Thoracic aorta (tissue), 2 donors: ENCODE data around the gene DLG5. TPM values are rescaled to one million over a fixed set of nuclear protein-coding genes. Genes with fewer than 3 reads are reported as not detected.

Experiments
- ATAC-seq: fragments of 150-250 bp; one replicate; pipeline ENCODE4 v1.8.0; 2017; ENCODE audit warnings: low read depth; ENCODE audit not compliant: insufficient number of reproducible peaks, low FRiP score
- DNase-seq: peaks from one replicate; pipeline ENCODE4 v3.0.0-alpha.2; 2020; ENCODE audit warnings: low spot score
- H3K27ac ChIP-seq, 2 donors: fragments of 200-600 bp; sonication (generic); 1 replicate in 1 of 2; 2 replicates in 1 of 2; pipeline ENCODE4 v1.5.1; 2016; ENCODE audit warnings: mild to moderate bottlenecking in 2 of 2, moderate library complexity in 2 of 2
- H3K27me3 ChIP-seq: fragments of 200-600 bp; sonication (generic); replicated peaks from 2 replicates; pipeline ENCODE4 v1.6.0; 2016; ENCODE audit warnings: mild to moderate bottlenecking; ENCODE audit not compliant: insufficient read depth
- H3K36me3 ChIP-seq: fragments of 200-600 bp; sonication (generic); one replicate; pipeline ENCODE4 v1.5.1; 2016
- H3K4me1 ChIP-seq, 2 donors: fragments of 200-600 bp; sonication (generic); 1 replicate in 1 of 2; 2 replicates in 1 of 2; pipeline versions ENCODE4 v1.5.1 to v1.6.0; 2016; ENCODE audit warnings: low read depth in 2 of 2, mild to moderate bottlenecking in 1 of 2; ENCODE audit not compliant: control insufficient read depth in 1 of 2
- H3K4me3 ChIP-seq: fragments of 200-600 bp; sonication (generic); 2 replicates; pipeline ENCODE4 v1.5.1; 2016; ENCODE audit warnings: mild to moderate bottlenecking
- H3K9me3 ChIP-seq: fragments of 200-600 bp; sonication (generic); 2 replicates; pipeline ENCODE4 v1.5.1; 2016
- CTCF ChIP-seq: fragments of 200-600 bp; sonication (generic); IDR thresholded peaks from one replicate; pipeline ENCODE4 v1.5.1; 2019; ENCODE audit warnings: antibody characterized with exemption
- total RNA-seq, 2 donors: library from RNA; depleted of rRNA; stranded (reverse); fragments of >200 nt; gene quantifications; one replicate each; pipeline versions ENCODE4 v1.1.0 to v1.2.3, GENCODE V29; 2016

Gene DLG5
- total RNA-seq, 2 donors from 2014 or later = 36.4 to 79.6 TPM

DNA sequence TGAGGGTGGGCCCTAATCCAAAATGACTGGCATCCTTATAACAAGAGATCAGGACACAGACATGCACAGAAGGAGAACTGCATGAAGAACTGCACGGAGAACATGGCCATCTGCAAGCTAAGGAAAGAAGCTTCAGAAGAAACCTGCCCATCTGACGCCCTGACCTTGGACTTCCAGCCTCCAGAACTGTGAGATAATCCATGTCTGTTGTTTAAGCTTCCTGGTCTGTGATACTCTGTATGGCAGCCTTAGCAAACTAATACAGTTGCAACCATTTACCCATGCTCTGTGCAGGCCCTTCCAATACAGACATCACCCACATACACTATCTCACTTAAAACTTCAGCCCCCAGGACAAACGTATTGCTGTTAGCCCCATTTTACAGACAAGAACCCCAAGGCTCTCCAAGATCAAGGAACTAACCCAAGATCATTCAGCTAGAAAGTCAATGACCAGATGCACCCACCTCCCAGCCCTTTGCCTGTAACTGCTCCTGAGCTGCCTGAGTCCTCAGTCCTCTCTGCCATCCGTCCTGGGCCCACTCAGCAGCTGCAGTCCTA lies 39.7 kb downstream of the DLG5 start:
- ATAC-seq = no peak
- no peak for TF ChIP-seq CTCF
- Histone ChIP-seq H3K9me3 (no peaks in the 10 kb centered on the region), H3K27ac (peak overlapping the region; percentile 42 to 60), H3K4me1 (peaks cover 16 to 53% of the 10 kb centered on the region in 2 donors), H3K36me3 (no peaks in the 10 kb centered on the region), H3K27me3 (no peaks in the 10 kb centered on the region), H3K4me3 (peak overlapping the region; percentile 46)
- no peak for DNase-seq

DNA sequence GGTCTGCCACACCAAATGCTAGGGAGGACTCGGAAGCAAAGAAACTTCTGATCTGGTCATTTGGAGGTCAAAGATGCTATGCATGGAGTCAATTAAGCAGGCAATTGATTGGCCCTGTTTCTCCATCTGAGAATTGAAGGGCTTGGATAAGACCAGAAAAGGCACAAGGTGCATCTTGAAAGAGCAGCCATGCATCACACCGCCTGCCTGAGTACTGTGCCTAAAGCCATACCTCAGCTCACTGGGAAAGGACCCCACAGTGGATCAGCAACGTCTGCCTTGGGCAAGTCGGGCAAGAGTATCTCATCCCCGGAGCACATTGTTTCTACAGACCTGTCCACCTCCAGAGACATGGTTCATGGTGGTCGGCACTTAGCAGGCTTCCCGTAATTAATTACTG lies 42.4 kb downstream of the DLG5 start:
- Histone ChIP-seq H3K27me3 (no peaks in the 10 kb centered on the region), H3K27ac (no peak overlapping the region), H3K4me1 (peaks cover 12 to 57% of the 10 kb centered on the region in 2 donors), H3K4me3 (no peak overlapping the region), H3K9me3 (no peaks in the 10 kb centered on the region), H3K36me3 (no peaks in the 10 kb centered on the region)
- ATAC-seq = no peak
- DNase-seq = no peak
- TF ChIP-seq CTCF = no peak

GRCh38 chr10:77881636-77882035 lies 44.9 kb downstream of the DLG5 start:
- H3K4me1 ChIP-seq = peaks cover 14 to 50% of the 10 kb centered on the region in 2 donors
- no peak for ATAC-seq
- no peak overlapping the region for H3K27ac ChIP-seq

GRCh38 chr10:77881222-77881621 lies 45.3 kb downstream of the DLG5 start:
- Histone ChIP-seq H3K4me1 (peaks cover 11 to 46% of the 10 kb centered on the region in 2 donors), H3K27me3 (no peaks in the 10 kb centered on the region), H3K9me3 (no peaks in the 10 kb centered on the region), H3K36me3 (no peaks in the 10 kb centered on the region), H3K27ac (no peak overlapping the region), H3K4me3 (no peak overlapping the region)
- no peak for DNase-seq
- no peak for TF ChIP-seq CTCF
- ATAC-seq = no peak

More at GRCh38 chr10:77881636-77882035, 44.9 kb downstream of the DLG5 start:
- Histone ChIP-seq H3K36me3 (no peaks in the 10 kb centered on the region), H3K9me3 (no peaks in the 10 kb centered on the region), H3K4me3 (no peak overlapping the region), H3K27me3 (no peaks in the 10 kb centered on the region)
- no peak for DNase-seq
- TF ChIP-seq CTCF = no peak

- Histone ChIP-seq H3K36me3 (no peaks in the 10 kb centered on the region), H3K27me3 (no peaks in the 10 kb centered on the region), H3K9me3 (no peaks in the 10 kb centered on the region), H3K4me3 (no peak overlapping the region), H3K27ac (no peak overlapping the region), H3K4me1 (peaks cover 11 to 35% of the 10 kb centered on the region in 2 donors)
- TF ChIP-seq CTCF = no peak
- ATAC-seq (no peak), DNase-seq (no peak)
These were observed 46.8 kb downstream of the DLG5 start for GRCh38 chr10:77879710-77880109.
